Upper lobe of left lung (tissue), 6 donors: ENCODE measurements around the gene EVC. TPM values are rescaled to one million over a fixed set of nuclear protein-coding genes. Genes with fewer than 3 reads are reported as not detected.

Experiments
- ATAC-seq, 2 donors: fragments of 200-7000 bp; cut with Tn5 transposase; one replicate each; pipeline ENCODE4 v1.9.1; 2022; ENCODE audit warnings: mild to moderate bottlenecking in 2 of 2, moderate library complexity in 2 of 2; ENCODE audit not compliant: low FRiP score in 2 of 2
- DNase-seq, 2 donors: peaks; one replicate each; pipeline ENCODE4 v3.0.0-alpha.2; 2019 to 2020
- H3K27ac ChIP-seq, 4 donors: fragments of 200-600 bp; sonication (generic); one replicate each; pipeline ENCODE4 v1.5.1; 2016 to 2019
- H3K27me3 ChIP-seq, 4 donors: fragments of 200-600 bp; sonication (generic); one replicate each; pipeline ENCODE4 v1.5.1; 2017 to 2019
- H3K36me3 ChIP-seq, 4 donors: fragments of 200-600 bp; sonication (generic); one replicate each; pipeline ENCODE4 v1.5.1; 2016 to 2019
- H3K4me1 ChIP-seq, 4 donors: fragments of 200-600 bp; sonication (generic); one replicate each; pipeline ENCODE4 v1.5.1; 2018 to 2019
- H3K4me3 ChIP-seq, 4 donors: fragments of 200-600 bp; sonication (generic); one replicate each; pipeline ENCODE4 v1.5.1; 2017 to 2019; ENCODE audit warnings: mild to moderate bottlenecking in 2 of 4, moderate library complexity in 1 of 4
- H3K9me3 ChIP-seq, 4 donors: fragments of 200-600 bp; sonication (generic); one replicate each; pipeline ENCODE4 v1.5.1; 2018 to 2019
- EP300 ChIP-seq, 4 donors: sonication (generic); formaldehyde crosslinking; IDR thresholded peaks; one replicate each; pipeline ENCODE4 v1.5.1; 2017; ENCODE audit warnings: antibody characterized with exemption in 4 of 4, control low read depth in 2 of 4
- POLR2A ChIP-seq, 4 donors: fragments of 450-650 bp; IDR thresholded peaks; one replicate each; pipeline ENCODE4 v1.5.1; 2016 to 2017; ENCODE audit warnings: antibody characterized with exemption in 4 of 4, mild to moderate bottlenecking in 2 of 4
- POLR2AphosphoS5 ChIP-seq, 2 donors: sonication (generic); formaldehyde crosslinking; IDR thresholded peaks; one replicate each; pipeline ENCODE4 v1.5.1; 2017; ENCODE audit warnings: antibody characterized with exemption in 2 of 2
- WGBS, 2 donors: methylation state at CpG; one replicate each; pipeline ENCODE4 v1.1.5; 2017 to 2018; 5-methylcytosine and 5-hydroxymethylcytosine counted together
- total RNA-seq, 6 donors: library from RNA; depleted of rRNA in 4 of 6; stranded (reverse); fragments of >200 nt in 4 of 6; gene quantifications; one replicate each; pipeline versions ENCODE4 v1.1.0 to v1.2.1, GENCODE V29; 2016 to 2021
- TF ChIP-seq, protein P1 (sequence below), 6 experiments: fragments of 450-650 bp in 4 of 6; fragments of 200-600 bp in 2 of 6; sonication (generic) in 2 of 6; IDR thresholded peaks; one replicate each; pipeline ENCODE4 v1.5.1; 2016 to 2019; ENCODE audit warnings: antibody characterized with exemption in 6 of 6
- donor health status: DM: no; HTN: no; CAD: no; lungs with moderate emphysema.
- donor health status: DM: no; HTN: yes; CAD: no; lungs with severe emphysema.

Gene EVC
- total RNA-seq, 6 donors from 2014 or later: 25.6 to 65.1 (median 36.2) TPM

DNA sequence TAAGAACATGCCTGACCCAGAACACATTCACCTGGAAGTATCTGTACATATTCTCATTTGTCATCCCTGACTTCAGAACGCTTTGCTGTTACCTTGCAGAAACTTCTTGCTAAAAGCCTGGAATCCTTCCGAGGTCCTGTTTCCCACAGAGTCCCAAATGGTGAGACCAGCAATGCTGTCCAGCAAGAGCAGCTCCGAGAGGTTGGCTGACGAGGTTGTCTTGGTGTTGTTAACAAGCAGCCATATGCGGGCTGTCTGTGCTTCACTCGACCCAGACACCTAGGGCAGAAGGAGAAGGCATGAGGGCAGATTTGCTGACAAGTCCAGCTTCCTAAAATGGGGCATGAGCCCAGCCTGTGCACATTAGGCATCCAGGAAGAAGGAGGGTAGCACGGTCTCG lies 21.9 kb upstream of the EVC start:
- Histone ChIP-seq H3K27me3 (no peaks in the 10 kb centered on the region), H3K4me1 (no peaks in the 10 kb centered on the region), H3K27ac (no peak overlapping the region), H3K9me3 (no peaks in the 10 kb centered on the region), H3K36me3 (peaks cover 0 to 72% (median 14%) of the 10 kb centered on the region in 4 donors), H3K4me3 (no peak overlapping the region)
- WGBS, 2 donors: 90 to 94% methylated on average over 6 to 8 of the region's 8 CpGs
- no peak for DNase-seq
- no peak for ATAC-seq
- TF ChIP-seq, protein P1, sequence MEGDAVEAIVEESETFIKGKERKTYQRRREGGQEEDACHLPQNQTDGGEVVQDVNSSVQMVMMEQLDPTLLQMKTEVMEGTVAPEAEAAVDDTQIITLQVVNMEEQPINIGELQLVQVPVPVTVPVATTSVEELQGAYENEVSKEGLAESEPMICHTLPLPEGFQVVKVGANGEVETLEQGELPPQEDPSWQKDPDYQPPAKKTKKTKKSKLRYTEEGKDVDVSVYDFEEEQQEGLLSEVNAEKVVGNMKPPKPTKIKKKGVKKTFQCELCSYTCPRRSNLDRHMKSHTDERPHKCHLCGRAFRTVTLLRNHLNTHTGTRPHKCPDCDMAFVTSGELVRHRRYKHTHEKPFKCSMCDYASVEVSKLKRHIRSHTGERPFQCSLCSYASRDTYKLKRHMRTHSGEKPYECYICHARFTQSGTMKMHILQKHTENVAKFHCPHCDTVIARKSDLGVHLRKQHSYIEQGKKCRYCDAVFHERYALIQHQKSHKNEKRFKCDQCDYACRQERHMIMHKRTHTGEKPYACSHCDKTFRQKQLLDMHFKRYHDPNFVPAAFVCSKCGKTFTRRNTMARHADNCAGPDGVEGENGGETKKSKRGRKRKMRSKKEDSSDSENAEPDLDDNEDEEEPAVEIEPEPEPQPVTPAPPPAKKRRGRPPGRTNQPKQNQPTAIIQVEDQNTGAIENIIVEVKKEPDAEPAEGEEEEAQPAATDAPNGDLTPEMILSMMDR (IDR thresholded peaks at IDR 0.05): no peak
- TF ChIP-seq POLR2A (IDR thresholded peaks at IDR 0.05): no peak
- TF ChIP-seq POLR2AphosphoS5 (IDR thresholded peaks at IDR 0.05): no peak
- no peak for TF ChIP-seq EP300 (IDR thresholded peaks at IDR 0.05)

DNA sequence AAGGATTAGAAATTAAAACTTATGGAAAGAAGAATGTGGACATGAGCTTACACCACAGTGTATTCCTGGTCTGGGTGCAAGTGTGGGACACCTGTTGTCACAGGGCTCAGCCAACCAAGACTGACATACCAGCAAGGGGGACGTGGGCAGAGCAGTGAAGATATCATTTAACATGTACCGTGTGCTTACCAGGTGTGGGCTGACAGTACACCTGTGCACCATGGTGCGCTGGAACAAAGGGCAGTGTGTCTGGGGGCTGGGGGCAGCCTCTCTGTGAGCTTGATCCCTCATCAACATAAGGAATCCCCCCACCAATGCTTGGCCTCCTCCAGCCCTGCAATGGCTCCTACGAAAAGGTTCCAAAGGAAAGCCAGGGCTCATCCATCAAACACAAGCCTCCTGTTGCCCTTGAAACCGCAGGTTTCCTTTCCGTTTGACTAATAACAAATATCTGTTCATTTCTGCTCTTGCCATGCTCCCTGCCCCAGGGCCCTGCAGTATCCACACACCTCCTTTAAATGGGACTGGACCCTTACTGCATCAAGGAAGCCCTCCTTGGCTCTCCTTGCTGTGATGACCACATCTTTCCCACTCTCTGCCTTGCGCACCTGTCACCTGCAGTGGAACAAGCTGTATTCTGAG lies 19.4 kb upstream of the EVC start:
- no peaks in the 10 kb centered on the region for H3K9me3 ChIP-seq
- DNase-seq (no peak), ATAC-seq (no peak)
- H3K4me3 ChIP-seq: no peak overlapping the region
- H3K27ac ChIP-seq: no peak overlapping the region
- TF ChIP-seq EP300 (IDR thresholded peaks at IDR 0.05): no peak
- TF ChIP-seq, protein P1 (IDR thresholded peaks at IDR 0.05): no peak
- no peak for TF ChIP-seq POLR2A (IDR thresholded peaks at IDR 0.05)
- no peak for TF ChIP-seq POLR2AphosphoS5 (IDR thresholded peaks at IDR 0.05)
- no peaks in the 10 kb centered on the region for H3K27me3 ChIP-seq
- 84 to 87% methylated on average over 7 of the region's 7 CpGs for WGBS, 2 donors
- H3K36me3 ChIP-seq: peaks cover 0 to 61% (median 7%) of the 10 kb centered on the region in 4 donors
- H3K4me1 ChIP-seq: no peaks in the 10 kb centered on the region

GRCh38 chr4:5693871-5694270 lies 17.1 kb upstream of the EVC start:
- H3K27me3 ChIP-seq: no peaks in the 10 kb centered on the region
- no peaks in the 10 kb centered on the region for H3K9me3 ChIP-seq
- TF ChIP-seq EP300 (IDR thresholded peaks at IDR 0.05) (no peak), POLR2AphosphoS5 (IDR thresholded peaks at IDR 0.05) (no peak), POLR2A (IDR thresholded peaks at IDR 0.05) (no peak)
- TF ChIP-seq, protein P1 (IDR thresholded peaks at IDR 0.05): no peak
- H3K4me1 ChIP-seq: no peaks in the 10 kb centered on the region
- no peak for DNase-seq
- no peak overlapping the region for H3K27ac ChIP-seq
- H3K36me3 ChIP-seq: peaks cover 0 to 53% (median 2%) of the 10 kb centered on the region in 4 donors
- 89 to 90% methylated on average over 4 of the region's 4 CpGs for WGBS, 2 donors
- ATAC-seq: no peak
- no peak overlapping the region for H3K4me3 ChIP-seq

DNA sequence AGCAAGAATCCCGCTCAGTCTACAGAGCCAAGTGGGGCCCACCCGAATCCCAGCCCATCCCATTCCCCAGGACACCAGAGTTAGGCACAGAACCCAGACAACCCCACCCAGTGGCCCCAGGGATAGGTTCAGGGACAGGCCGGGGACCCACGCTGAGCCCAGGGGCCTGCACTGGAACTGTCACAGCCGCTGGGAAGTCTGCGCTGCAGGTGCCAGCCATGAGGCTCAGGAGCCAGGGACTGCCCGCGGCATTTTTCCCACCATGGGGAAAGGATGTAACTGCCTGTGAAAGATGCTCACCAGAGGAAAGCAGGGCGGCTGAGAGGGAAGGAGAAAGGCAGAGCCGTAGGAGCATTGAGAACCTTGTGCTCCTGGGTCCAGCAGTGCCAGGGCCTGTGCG lies 14.7 kb upstream of the EVC start:
- no peaks in the 10 kb centered on the region for H3K4me1 ChIP-seq
- H3K4me3 ChIP-seq: no peak overlapping the region
- no peak for TF ChIP-seq POLR2AphosphoS5 (IDR thresholded peaks at IDR 0.05)
- TF ChIP-seq POLR2A (IDR thresholded peaks at IDR 0.05): no peak
- TF ChIP-seq EP300 (IDR thresholded peaks at IDR 0.05): no peak
- TF ChIP-seq, protein P1 (IDR thresholded peaks at IDR 0.05): no peak
- DNase-seq: no peak
- no peaks in the 10 kb centered on the region for H3K9me3 ChIP-seq
- ATAC-seq: no peak
- H3K27me3 ChIP-seq: no peaks in the 10 kb centered on the region
- WGBS, 2 donors: 87 to 91% methylated on average over 6 to 11 of the region's 11 CpGs
- H3K27ac ChIP-seq: no peak overlapping the region
- peaks cover 0 to 34% (median 2%) of the 10 kb centered on the region in 4 donors for H3K36me3 ChIP-seq

GRCh38 chr4:5700459-5700858 lies 10.5 kb upstream of the EVC start:
- Histone ChIP-seq H3K9me3 (no peaks in the 10 kb centered on the region), H3K36me3 (peaks cover 0 to 11% (median 2%) of the 10 kb centered on the region in 4 donors)
- ATAC-seq: no peak

More at GRCh38 chr4:5700459-5700858, 10.5 kb upstream of the EVC start:
- TF ChIP-seq EP300 (IDR thresholded peaks at IDR 0.05): no peak
- no peak for TF ChIP-seq POLR2AphosphoS5 (IDR thresholded peaks at IDR 0.05)
- TF ChIP-seq POLR2A (IDR thresholded peaks at IDR 0.05): no peak
- TF ChIP-seq, protein P1 (IDR thresholded peaks at IDR 0.05): no peak
- H3K4me3 ChIP-seq: no peak overlapping the region
- no peak overlapping the region for H3K27ac ChIP-seq
- no peaks in the 10 kb centered on the region for H3K4me1 ChIP-seq
- 74 to 76% methylated on average over 5 of the region's 5 CpGs for WGBS, 2 donors
- no peaks in the 10 kb centered on the region for H3K27me3 ChIP-seq
- DNase-seq: no peak
